ENCODE results near the gene OCIAD1.

OCIAD1 gene

GRCh38 chr4:48899432-48899749 is 68.5 kb downstream of the OCIAD1 start:
- Mint-ChIP-seq H3K27me3 (no peaks in the 10 kb centered on the region), H3K27ac (peak overlapping the region; percentile 37), H3K36me3 (peaks cover 35% of the 10 kb centered on the region), H3K9me3 (no peaks in the 10 kb centered on the region), H3K4me3 (peak overlapping the region; percentile 43), H3K4me1 (peaks cover 59% of the 10 kb centered on the region)

GRCh38 chr4:48899950-48900349 is 69.1 kb downstream of the OCIAD1 start:
- Mint-ChIP-seq H3K4me1 (peaks cover 65% of the 10 kb centered on the region), H3K27me3 (no peaks in the 10 kb centered on the region), H3K27ac (peak overlapping the region; percentile 88), H3K9me3 (no peaks in the 10 kb centered on the region), H3K4me3 (no peak overlapping the region), H3K36me3 (peaks cover 36% of the 10 kb centered on the region)

GRCh38 chr4:48901196-48901595 is 70.3 kb downstream of the OCIAD1 start:
- H3K4me3 Mint-ChIP-seq = no peak overlapping the region
- H3K9me3 Mint-ChIP-seq = no peaks in the 10 kb centered on the region
- H3K36me3 Mint-ChIP-seq = peaks cover 31% of the 10 kb centered on the region
- no peaks in the 10 kb centered on the region for H3K27me3 Mint-ChIP-seq
- H3K4me1 Mint-ChIP-seq = peaks cover 75% of the 10 kb centered on the region
- H3K27ac Mint-ChIP-seq = peak overlapping the region; percentile 4

GRCh38 chr4:48902266-48902665 is 71.4 kb downstream of the OCIAD1 start:
- H3K27ac Mint-ChIP-seq = no peak overlapping the region
- H3K36me3 Mint-ChIP-seq = peaks cover 29% of the 10 kb centered on the region
- no peaks in the 10 kb centered on the region for H3K27me3 Mint-ChIP-seq
- H3K9me3 Mint-ChIP-seq = no peaks in the 10 kb centered on the region
- peaks cover 82% of the 10 kb centered on the region for H3K4me1 Mint-ChIP-seq
- H3K4me3 Mint-ChIP-seq = no peak overlapping the region

GRCh38 chr4:48904101-48904500 is 73.2 kb downstream of the OCIAD1 start:
- Mint-ChIP-seq H3K9me3 (no peaks in the 10 kb centered on the region), H3K4me1 (peaks cover 80% of the 10 kb centered on the region), H3K27ac (no peak overlapping the region), H3K36me3 (peaks cover 24% of the 10 kb centered on the region), H3K27me3 (no peaks in the 10 kb centered on the region), H3K4me3 (peak overlapping the region; percentile 81)

GRCh38 chr4:48904541-48905142 is 73.8 kb downstream of the OCIAD1 start:
- Mint-ChIP-seq H3K27me3 (no peaks in the 10 kb centered on the region), H3K36me3 (peaks cover 24% of the 10 kb centered on the region)

GRCh38 chr4:48905363-48906015 is 74.6 kb downstream of the OCIAD1 start:
- H3K4me1 Mint-ChIP-seq = peaks cover 77% of the 10 kb centered on the region
- no peaks in the 10 kb centered on the region for H3K9me3 Mint-ChIP-seq
- peak overlapping the region; percentile 95 for H3K27ac Mint-ChIP-seq
- H3K4me3 Mint-ChIP-seq = peak overlapping the region; percentile 81
- H3K36me3 Mint-ChIP-seq = peaks cover 24% of the 10 kb centered on the region
- H3K27me3 Mint-ChIP-seq = no peaks in the 10 kb centered on the region

More at GRCh38 chr4:48904541-48905142, 73.8 kb downstream of the OCIAD1 start:
- Mint-ChIP-seq H3K4me3 (peak overlapping the region; percentile 81), H3K4me1 (peaks cover 80% of the 10 kb centered on the region), H3K9me3 (no peaks in the 10 kb centered on the region), H3K27ac (peak overlapping the region; percentile 86)

GRCh38 chr4:48906206-48907173 is 75.6 kb downstream of the OCIAD1 start, which contains the start of gene OCIAD2:
OCIAD2 (minus strand) TSS chr4:48906774; CDS start chr4:48904549, 2,225 bp downstream.
- Mint-ChIP-seq H3K27ac (peak within 1 kb of the TSS; percentile 95), H3K4me1 (peaks cover 72% of the 10 kb centered on the region), H3K9me3 (no peaks in the 10 kb centered on the region), H3K36me3 (peaks cover 17% of the 10 kb centered on the region), H3K27me3 (no peaks in the 10 kb centered on the region), H3K4me3 (peak within 1 kb of the TSS; percentile 95)

- H3K4me1 Mint-ChIP-seq = peaks cover 66% of the 10 kb centered on the region
- no peaks in the 10 kb centered on the region for H3K27me3 Mint-ChIP-seq
- peak overlapping the region; percentile 68 for H3K4me3 Mint-ChIP-seq
- H3K9me3 Mint-ChIP-seq = no peaks in the 10 kb centered on the region
- H3K27ac Mint-ChIP-seq = no peak overlapping the region
- peaks cover 11% of the 10 kb centered on the region for H3K36me3 Mint-ChIP-seq
Observed at GRCh38 chr4:48907706-48908477, 77.0 kb downstream of the OCIAD1 start.

GRCh38 chr4:48908687-48909086 is 77.8 kb downstream of the OCIAD1 start:
- H3K9me3 Mint-ChIP-seq = no peaks in the 10 kb centered on the region
- peak overlapping the region; percentile 55 for H3K27ac Mint-ChIP-seq
- no peaks in the 10 kb centered on the region for H3K27me3 Mint-ChIP-seq
- H3K36me3 Mint-ChIP-seq = peaks cover 10% of the 10 kb centered on the region
- peaks cover 62% of the 10 kb centered on the region for H3K4me1 Mint-ChIP-seq
- peak overlapping the region; percentile 68 for H3K4me3 Mint-ChIP-seq

- Mint-ChIP-seq H3K36me3 (peaks cover 7% of the 10 kb centered on the region), H3K27ac (peak overlapping the region; percentile 4), H3K4me3 (peak overlapping the region; percentile 27), H3K4me1 (peaks cover 60% of the 10 kb centered on the region), H3K9me3 (no peaks in the 10 kb centered on the region), H3K27me3 (no peaks in the 10 kb centered on the region)
Observed at GRCh38 chr4:48909697-48910096, 78.8 kb downstream of the OCIAD1 start.

GRCh38 chr4:48910511-48910910 is 79.6 kb downstream of the OCIAD1 start:
- no peak overlapping the region for H3K27ac Mint-ChIP-seq

More at GRCh38 chr4:48910511-48910910, 79.6 kb downstream of the OCIAD1 start:
- Mint-ChIP-seq H3K9me3 (no peaks in the 10 kb centered on the region), H3K4me3 (no peak overlapping the region), H3K4me1 (peaks cover 53% of the 10 kb centered on the region), H3K27me3 (no peaks in the 10 kb centered on the region), H3K36me3 (peaks cover 4% of the 10 kb centered on the region)
